Activated naive CD8-positive, alpha-beta T cell treated with anti-CD3 and anti-CD28 coated beads, Interleukin-2, amount 50 U/mL, for 24 hours (primary cell): Measurements from ENCODE around the gene ISL2.

ENCODE experiments used
- ATAC-seq: fragments of 150-1000 bp; cut with Tn5 transposase; one replicate; pipeline ENCODE4 v1.10.0; 2021
- DNase-seq: peaks from one replicate; pipeline ENCODE4 v3.0.0; 2021
- H3K27ac Mint-ChIP-seq: one replicate; pipeline ENCODE4 v1.8.0; 2021; ENCODE audit warnings: mild to moderate bottlenecking, mixed read lengths
- H3K27me3 Mint-ChIP-seq: one replicate; pipeline ENCODE4 v1.8.0; 2021; ENCODE audit warnings: mixed read lengths
- H3K36me3 Mint-ChIP-seq: one replicate; pipeline ENCODE4 v1.8.0; 2021; ENCODE audit warnings: low read depth, mixed read lengths
- H3K4me1 Mint-ChIP-seq: one replicate; pipeline ENCODE4 v1.8.0; 2021; ENCODE audit warnings: mixed read lengths
- H3K4me3 Mint-ChIP-seq: one replicate; pipeline ENCODE4 v1.8.0; 2021; ENCODE audit warnings: mild to moderate bottlenecking, moderate library complexity, mixed read lengths
- H3K9me3 Mint-ChIP-seq: one replicate; pipeline ENCODE4 v1.8.0; 2021; ENCODE audit warnings: mixed read lengths

Gene ISL2

GRCh38 chr15:76391847-76392246 is 55.3 kb downstream of the ISL2 start:
- Mint-ChIP-seq H3K36me3 (peaks cover 7% of the 10 kb centered on the region), H3K27ac (no peak overlapping the region), H3K27me3 (no peaks in the 10 kb centered on the region), H3K4me3 (no peak overlapping the region), H3K9me3 (no peaks in the 10 kb centered on the region), H3K4me1 (no peaks in the 10 kb centered on the region)
- DNase-seq (no peak), ATAC-seq (no peak)
